Mucosa of rectum (tissue), 2 donors: ENCODE data around the gene HRNR.
"Not testable (repeated sequence)": the region's sequence is repeated elsewhere in the genome, so short reads cannot be mapped to it uniquely, and the experiment has no call there.

Source experiments
- H3K27ac ChIP-seq, 2 donors: one replicate each; pipeline ENCODE4 v1.7.0; 2013; ENCODE audit warnings: inconsistent platforms in 2 of 2, low read depth in 2 of 2, low read length in 2 of 2
- H3K27me3 ChIP-seq, 2 donors: one replicate each; pipeline ENCODE4 v1.7.0; 2013; ENCODE audit warnings: low read length in 2 of 2; ENCODE audit not compliant: control insufficient read depth in 2 of 2, insufficient read depth in 2 of 2
- H3K36me3 ChIP-seq, 2 donors: one replicate each; pipeline ENCODE4 v1.7.0; 2013; ENCODE audit warnings: low read length in 2 of 2; ENCODE audit not compliant: control insufficient read depth in 2 of 2, insufficient read depth in 2 of 2
- H3K4me1 ChIP-seq, 2 donors: one replicate each; pipeline ENCODE4 v1.7.0; 2013; ENCODE audit warnings: low read length in 2 of 2, mild to moderate bottlenecking in 1 of 2; ENCODE audit not compliant: control insufficient read depth in 2 of 2, insufficient read depth in 2 of 2
- H3K4me3 ChIP-seq, 2 donors: one replicate each; pipeline ENCODE4 v1.7.0; 2013; ENCODE audit warnings: low read length in 2 of 2
- H3K9ac ChIP-seq, 2 donors: one replicate each; pipeline ENCODE4 v1.7.0; 2013; ENCODE audit warnings: low read length in 2 of 2, low read depth in 1 of 2, mild to moderate bottlenecking in 1 of 2
- H3K9me3 ChIP-seq, 2 donors: one replicate each; pipeline ENCODE4 v1.7.0; 2013; ENCODE audit warnings: low read length in 2 of 2; ENCODE audit not compliant: control insufficient read depth in 2 of 2
- donor health status: healthy.
- donor health status: Normal muscosa, but diverticular disease.

HRNR gene

DNA sequence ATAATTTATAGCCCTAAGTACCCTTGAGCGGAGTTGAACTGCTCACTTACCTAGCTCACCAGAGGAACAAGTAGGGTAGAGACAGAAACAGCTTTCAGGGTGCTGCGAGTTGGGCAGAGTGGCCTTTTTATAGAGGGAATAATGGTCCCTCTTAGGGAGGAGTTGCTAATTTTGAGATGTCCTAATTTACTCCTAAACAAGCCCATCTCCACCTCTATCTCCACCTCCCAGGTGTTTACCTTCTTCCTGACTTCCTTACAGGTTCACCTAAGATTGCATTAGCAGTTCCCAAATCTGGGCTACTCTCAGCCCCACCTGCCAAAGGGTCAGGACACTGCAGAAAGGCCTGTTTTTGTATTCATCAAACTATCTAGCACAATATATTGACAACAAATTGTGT is at the start of gene HRNR:
Gene HRNR (minus strand): TSS at position 101 of the 400 bp plus-strand sequence. CDS start 940 bp downstream, outside the sequence.
- Histone ChIP-seq H3K27ac (no peak within 1 kb of the TSS), H3K4me1 (no peaks in the 10 kb centered on the region), H3K4me3 (no peak within 1 kb of the TSS), H3K9me3 (no peaks in the 10 kb centered on the region), H3K9ac (no peak within 1 kb of the TSS), H3K27me3 (no peaks in the 10 kb centered on the region), H3K36me3 (no peaks in the 10 kb centered on the region)

DNA sequence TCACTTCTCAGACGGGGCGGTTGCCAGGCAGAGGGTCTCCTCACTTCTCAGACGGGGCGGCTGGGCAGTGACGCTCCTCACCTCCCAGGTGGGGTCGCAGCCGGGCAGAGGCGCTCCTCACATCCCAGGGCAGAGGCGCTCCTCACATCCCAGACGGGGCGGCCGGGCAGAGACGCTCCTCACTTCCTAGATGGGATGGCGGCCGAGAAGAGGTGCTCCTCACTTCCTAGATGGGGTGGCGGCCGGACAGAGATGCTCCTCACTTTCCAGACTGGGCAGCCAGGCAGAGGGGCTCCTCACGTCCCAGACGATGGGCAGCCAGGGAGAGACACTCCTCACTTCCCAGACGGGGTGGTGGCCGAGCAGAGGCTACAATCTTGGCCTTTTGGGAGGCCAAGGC is 32.4 kb upstream of the HRNR start:
- H3K4me3 ChIP-seq, H3K4me1 ChIP-seq, H3K9ac ChIP-seq, H3K9me3 ChIP-seq, H3K27me3 ChIP-seq, H3K36me3 ChIP-seq, H3K27ac ChIP-seq: not testable (repeated sequence)

DNA sequence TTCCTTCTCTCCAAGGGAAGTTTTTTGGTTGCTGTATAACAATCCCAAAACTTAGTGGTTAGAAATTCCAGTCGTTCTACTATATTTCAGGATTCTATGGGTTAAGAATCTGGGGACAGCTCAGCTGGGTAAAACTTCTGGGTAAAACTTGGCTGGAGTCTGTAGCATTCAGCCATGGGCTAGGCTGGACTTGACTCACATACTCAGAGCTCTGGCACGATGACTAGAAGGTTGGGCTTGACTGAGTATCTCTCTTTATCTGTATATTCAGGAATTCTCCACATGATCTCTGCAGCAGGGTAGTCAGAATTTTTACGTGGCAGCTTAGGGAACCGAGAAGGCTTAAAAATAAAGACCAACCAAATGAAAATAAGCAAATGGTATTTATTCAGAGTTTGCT is 28.2 kb upstream of the HRNR start:
- Histone ChIP-seq H3K9ac (no peak overlapping the region), H3K4me3 (no peak overlapping the region), H3K27me3 (no peaks in the 10 kb centered on the region), H3K9me3 (no peaks in the 10 kb centered on the region), H3K27ac (no peak overlapping the region), H3K36me3 (no peaks in the 10 kb centered on the region), H3K4me1 (no peaks in the 10 kb centered on the region)

DNA sequence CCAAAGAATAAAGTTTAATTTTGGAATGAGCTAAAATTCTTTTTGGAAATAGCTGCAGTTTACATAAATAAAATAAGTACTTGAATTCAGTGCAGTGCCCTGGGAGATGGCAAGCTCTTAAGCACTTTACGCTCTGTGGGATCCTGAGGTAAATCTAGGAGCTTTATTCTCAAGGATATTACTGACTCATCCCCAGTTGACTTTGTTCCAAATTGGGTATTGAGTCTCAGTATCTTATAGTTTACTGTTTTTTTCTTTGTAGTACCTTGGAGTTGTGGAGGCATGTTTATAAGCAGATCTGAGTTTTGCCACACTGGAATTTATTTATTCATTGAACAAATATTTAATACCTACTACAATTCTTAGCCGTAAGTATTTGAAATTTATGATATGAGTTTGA is 27.4 kb upstream of the HRNR start:
- Histone ChIP-seq H3K9ac (no peak overlapping the region), H3K4me1 (no peaks in the 10 kb centered on the region), H3K27me3 (no peaks in the 10 kb centered on the region), H3K9me3 (no peaks in the 10 kb centered on the region), H3K27ac (no peak overlapping the region), H3K36me3 (no peaks in the 10 kb centered on the region), H3K4me3 (no peak overlapping the region)

DNA sequence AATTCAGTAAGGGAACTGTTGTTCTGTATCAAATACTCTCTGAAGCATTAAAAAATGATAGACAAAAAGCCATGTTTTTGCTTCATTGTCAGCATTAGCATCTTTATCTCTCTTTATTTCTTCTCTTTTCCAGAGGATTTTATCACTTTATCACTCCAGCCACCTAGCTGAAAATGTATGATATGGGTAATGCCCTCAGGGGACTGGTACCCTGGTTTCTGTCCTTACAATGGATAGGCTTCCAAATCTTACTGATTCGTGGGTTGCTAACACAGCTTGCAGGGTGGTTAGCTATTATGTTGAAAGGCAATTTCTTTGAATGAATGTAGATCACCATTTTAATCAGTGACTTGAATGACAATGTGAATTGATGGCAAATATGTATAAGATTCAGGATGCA is 23.3 kb upstream of the HRNR start:
- Histone ChIP-seq H3K4me3 (no peak overlapping the region), H3K27ac (no peak overlapping the region), H3K9ac (no peak overlapping the region), H3K4me1 (no peaks in the 10 kb centered on the region), H3K27me3 (no peaks in the 10 kb centered on the region), H3K9me3 (no peaks in the 10 kb centered on the region), H3K36me3 (no peaks in the 10 kb centered on the region)

DNA sequence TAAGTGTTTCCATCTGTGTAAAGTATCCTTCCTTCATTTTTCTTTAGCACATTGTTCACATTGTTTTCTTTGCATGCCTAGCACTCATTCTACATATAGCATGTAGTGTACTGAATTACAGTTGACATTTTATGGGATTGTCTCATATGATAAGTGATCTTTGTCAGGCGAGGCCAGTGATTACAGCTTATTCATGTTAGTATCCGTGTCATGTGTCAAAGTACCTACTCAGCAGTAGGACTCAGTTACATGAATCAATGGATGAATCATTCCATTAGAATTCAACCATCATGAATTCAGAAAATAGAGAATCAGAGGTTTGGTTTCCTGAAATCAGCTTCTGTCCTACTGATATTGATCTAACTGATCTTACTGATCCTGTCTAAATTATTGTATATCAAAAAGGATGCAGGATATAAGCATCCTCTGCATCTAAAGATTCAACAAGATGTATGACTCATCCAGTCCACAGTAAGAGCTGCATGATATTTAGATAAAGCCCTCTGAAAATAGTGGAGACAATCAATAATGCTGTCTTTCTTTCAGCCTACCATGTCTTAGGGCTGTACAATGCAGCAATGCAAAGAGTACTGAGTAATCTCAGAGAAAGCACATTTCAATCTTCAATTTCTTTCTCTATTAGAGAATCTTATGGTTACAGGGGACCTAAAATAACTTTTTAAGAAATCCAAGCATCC is 20.7 kb upstream of the HRNR start:
- no peak overlapping the region for H3K9ac ChIP-seq
- H3K9me3 ChIP-seq: no peaks in the 10 kb centered on the region
- H3K27me3 ChIP-seq: no peaks in the 10 kb centered on the region
- no peaks in the 10 kb centered on the region for H3K36me3 ChIP-seq
- no peak overlapping the region for H3K27ac ChIP-seq
- no peaks in the 10 kb centered on the region for H3K4me1 ChIP-seq
- H3K4me3 ChIP-seq: no peak overlapping the region

DNA sequence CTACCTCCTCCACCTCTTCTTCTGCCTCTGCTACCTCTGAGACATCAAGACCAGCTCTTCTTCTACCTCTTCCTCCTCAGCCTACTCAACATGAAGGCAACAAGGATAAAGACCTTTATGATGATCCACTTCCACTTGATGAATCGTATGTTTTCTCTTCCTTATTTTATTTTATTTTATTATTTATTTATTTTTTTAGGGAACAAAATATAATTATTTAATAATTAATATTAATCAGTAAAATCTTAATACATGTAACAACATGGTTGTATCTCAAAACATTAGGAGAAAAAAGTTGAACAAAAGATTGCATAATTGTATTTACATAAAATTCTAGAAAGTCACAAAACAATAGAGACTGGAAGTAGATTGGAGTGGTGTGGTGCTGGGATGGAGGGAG is 13.1 kb upstream of the HRNR start:
- no peaks in the 10 kb centered on the region for H3K27me3 ChIP-seq
- H3K36me3 ChIP-seq: no peaks in the 10 kb centered on the region
- no peaks in the 10 kb centered on the region for H3K4me1 ChIP-seq
- H3K9me3 ChIP-seq: no peaks in the 10 kb centered on the region
- no peak overlapping the region for H3K4me3 ChIP-seq
- H3K27ac ChIP-seq: no peak overlapping the region
- H3K9ac ChIP-seq: no peak overlapping the region

DNA sequence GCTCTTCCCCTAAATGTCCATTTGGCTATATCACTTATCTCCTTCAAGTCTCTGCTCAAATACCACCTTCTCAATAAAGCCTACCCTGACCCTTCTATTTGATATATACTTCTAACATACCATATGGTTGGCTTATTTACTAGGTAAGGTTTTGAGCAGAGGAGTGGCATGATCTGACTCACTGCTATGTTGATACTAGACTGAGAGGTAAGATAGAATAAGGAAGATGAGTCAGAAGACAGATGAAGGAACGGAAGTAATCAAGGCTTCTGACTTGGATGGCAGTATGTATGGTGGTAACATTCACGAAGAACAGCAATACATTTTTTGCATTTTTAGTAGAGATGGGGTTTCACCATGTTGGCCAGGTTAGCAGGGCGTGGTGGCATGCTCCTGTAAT is 4.8 kb upstream of the HRNR start:
- Histone ChIP-seq H3K36me3 (no peaks in the 10 kb centered on the region), H3K27me3 (no peaks in the 10 kb centered on the region), H3K27ac (no peak overlapping the region), H3K4me1 (no peaks in the 10 kb centered on the region), H3K9ac (no peak overlapping the region), H3K4me3 (no peak overlapping the region), H3K9me3 (no peaks in the 10 kb centered on the region)

DNA sequence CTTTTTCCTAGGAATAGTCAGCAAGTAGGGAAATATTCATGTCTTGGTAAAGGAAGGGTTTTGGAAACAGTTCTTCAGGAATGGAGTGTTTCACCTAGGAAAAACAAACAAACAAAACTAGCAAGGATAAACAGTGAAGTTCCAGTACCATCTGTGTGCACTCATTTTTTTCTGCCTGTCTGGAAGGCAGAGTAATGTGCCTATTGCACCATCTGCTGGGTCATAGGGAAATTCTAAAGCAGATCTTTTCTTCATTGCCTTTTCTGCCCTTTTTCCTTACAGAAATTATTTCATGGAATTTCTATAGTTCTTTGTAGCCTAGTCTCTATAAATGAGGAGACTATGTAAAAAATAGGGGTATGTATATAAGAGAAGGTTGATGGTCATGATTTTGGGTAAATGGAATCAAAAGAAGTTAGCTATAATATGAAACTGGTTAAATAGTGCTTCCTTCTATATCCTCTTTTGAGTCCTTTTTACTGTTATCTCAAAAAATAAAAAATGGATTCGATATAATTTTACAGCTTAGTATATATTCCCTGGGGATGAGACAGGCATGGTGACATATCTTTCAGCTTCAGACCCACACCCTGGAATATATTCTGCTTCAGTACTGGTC is 3.4 kb upstream of the HRNR start:
- H3K27ac ChIP-seq: no peak overlapping the region
- H3K4me1 ChIP-seq: no peaks in the 10 kb centered on the region
- no peak overlapping the region for H3K4me3 ChIP-seq
- H3K9me3 ChIP-seq: no peaks in the 10 kb centered on the region
- H3K9ac ChIP-seq: no peak overlapping the region
- no peaks in the 10 kb centered on the region for H3K27me3 ChIP-seq
- no peaks in the 10 kb centered on the region for H3K36me3 ChIP-seq

DNA sequence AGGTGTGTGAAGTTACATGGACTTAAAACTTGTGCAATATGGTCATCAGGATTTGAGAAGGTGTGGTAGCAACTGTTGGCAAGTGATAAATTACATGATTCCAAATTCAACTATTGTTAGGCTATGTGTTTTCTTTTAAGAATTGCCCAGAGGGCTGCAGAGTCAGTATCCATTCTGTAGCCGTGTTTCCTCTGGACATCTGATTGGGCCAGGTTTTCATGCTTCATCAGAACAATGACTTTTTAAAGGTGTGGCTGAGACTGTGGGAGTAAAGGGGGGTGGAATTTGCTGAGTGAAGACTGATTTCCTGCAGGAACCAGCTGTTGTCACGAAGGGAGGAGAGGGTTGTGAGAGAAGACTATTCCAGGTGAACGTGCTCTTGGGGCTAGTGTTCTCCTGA is 1.7 kb upstream of the HRNR start:
- H3K27ac ChIP-seq: no peak overlapping the region
- no peaks in the 10 kb centered on the region for H3K4me1 ChIP-seq
- H3K9me3 ChIP-seq: no peaks in the 10 kb centered on the region
- H3K9ac ChIP-seq: no peak overlapping the region
- H3K36me3 ChIP-seq: no peaks in the 10 kb centered on the region
- no peaks in the 10 kb centered on the region for H3K27me3 ChIP-seq
- no peak overlapping the region for H3K4me3 ChIP-seq
